ENCODE results near the gene CCDC83. TPM values are rescaled to one million over a fixed set of nuclear protein-coding genes. Genes with fewer than 3 reads are reported as not detected.
"Not testable (repeated sequence)": the region's sequence is repeated elsewhere in the genome, so short reads cannot be mapped to it uniquely, and the experiment has no call there.

Gene CCDC83
- total RNA-seq, 4 donors from 2014 or later, result 0.21 TPM; not detected in 3

- H3K4me1 ChIP-seq, result no peaks in the 10 kb centered on the region
Observed at GRCh38 chr11:85918910-85919794, 64.0 kb downstream of the CCDC83 start.

DNA sequence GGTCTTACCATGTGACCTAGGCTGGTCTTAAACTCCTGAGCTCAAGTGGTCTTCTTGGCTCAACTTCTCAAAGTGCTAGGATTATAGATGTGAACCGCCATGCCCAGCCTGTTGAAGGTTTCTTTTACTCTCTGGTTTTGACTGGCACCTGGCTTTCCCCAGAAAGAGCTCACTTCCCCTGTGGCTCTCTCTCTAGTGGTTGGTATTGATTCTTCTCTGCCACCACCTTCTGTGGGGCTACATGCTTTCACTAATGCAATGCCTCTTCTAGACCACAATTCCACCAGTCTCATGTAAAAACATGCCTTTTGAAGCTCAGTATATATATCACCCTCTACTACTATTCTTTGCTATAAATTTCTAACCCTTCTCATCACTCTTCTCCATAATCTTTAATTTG lies 67.2 kb downstream of the CCDC83 start:
- intact Hi-C loops (cut with DNase I; ENCODE audit: low total_unique reads), result no loop called here
- no peaks in the 10 kb centered on the region for H3K4me1 ChIP-seq
- H3K36me3 ChIP-seq, result no peaks in the 10 kb centered on the region
- no peak for DNase-seq
- H3K4me3 ChIP-seq, result no peak overlapping the region
- TF ChIP-seq POLR2A (IDR thresholded peaks at IDR 0.05), result no peak
- TF ChIP-seq, protein P1, sequence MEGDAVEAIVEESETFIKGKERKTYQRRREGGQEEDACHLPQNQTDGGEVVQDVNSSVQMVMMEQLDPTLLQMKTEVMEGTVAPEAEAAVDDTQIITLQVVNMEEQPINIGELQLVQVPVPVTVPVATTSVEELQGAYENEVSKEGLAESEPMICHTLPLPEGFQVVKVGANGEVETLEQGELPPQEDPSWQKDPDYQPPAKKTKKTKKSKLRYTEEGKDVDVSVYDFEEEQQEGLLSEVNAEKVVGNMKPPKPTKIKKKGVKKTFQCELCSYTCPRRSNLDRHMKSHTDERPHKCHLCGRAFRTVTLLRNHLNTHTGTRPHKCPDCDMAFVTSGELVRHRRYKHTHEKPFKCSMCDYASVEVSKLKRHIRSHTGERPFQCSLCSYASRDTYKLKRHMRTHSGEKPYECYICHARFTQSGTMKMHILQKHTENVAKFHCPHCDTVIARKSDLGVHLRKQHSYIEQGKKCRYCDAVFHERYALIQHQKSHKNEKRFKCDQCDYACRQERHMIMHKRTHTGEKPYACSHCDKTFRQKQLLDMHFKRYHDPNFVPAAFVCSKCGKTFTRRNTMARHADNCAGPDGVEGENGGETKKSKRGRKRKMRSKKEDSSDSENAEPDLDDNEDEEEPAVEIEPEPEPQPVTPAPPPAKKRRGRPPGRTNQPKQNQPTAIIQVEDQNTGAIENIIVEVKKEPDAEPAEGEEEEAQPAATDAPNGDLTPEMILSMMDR (IDR thresholded peaks at IDR 0.05), result no peak
- no peaks in the 10 kb centered on the region for H3K27me3 ChIP-seq
- no peak overlapping the region for H3K27ac ChIP-seq
- H3K9me3 ChIP-seq, result no peaks in the 10 kb centered on the region

More at GRCh38 chr11:85918910-85919794, 64.0 kb downstream of the CCDC83 start:
- no peaks in the 10 kb centered on the region for H3K27me3 ChIP-seq
- TF ChIP-seq, protein P1 (IDR thresholded peaks at IDR 0.05), result no peak
- TF ChIP-seq POLR2A (IDR thresholded peaks at IDR 0.05), result no peak
- DNase-seq, result no peak
- intact Hi-C loops (cut with DNase I; ENCODE audit: low total_unique reads), result no loop called here
- H3K4me3 ChIP-seq, result no peak overlapping the region
- no peak overlapping the region for H3K27ac ChIP-seq
- no peaks in the 10 kb centered on the region for H3K36me3 ChIP-seq
- H3K9me3 ChIP-seq, result no peaks in the 10 kb centered on the region

GRCh38 chr11:85923455-85923854 lies 68.3 kb downstream of the CCDC83 start:
- TF ChIP-seq, protein P1 (IDR thresholded peaks at IDR 0.05), result no peak
- TF ChIP-seq POLR2A (IDR thresholded peaks at IDR 0.05), result no peak
- no peak overlapping the region for H3K27ac ChIP-seq
- no peaks in the 10 kb centered on the region for H3K36me3 ChIP-seq
- no peak overlapping the region for H3K4me3 ChIP-seq
- H3K4me1 ChIP-seq, result no peaks in the 10 kb centered on the region
- no peaks in the 10 kb centered on the region for H3K27me3 ChIP-seq
- no peaks in the 10 kb centered on the region for H3K9me3 ChIP-seq
- no peak for DNase-seq
- intact Hi-C loops (cut with DNase I; ENCODE audit: low total_unique reads), result no loop called here

DNA sequence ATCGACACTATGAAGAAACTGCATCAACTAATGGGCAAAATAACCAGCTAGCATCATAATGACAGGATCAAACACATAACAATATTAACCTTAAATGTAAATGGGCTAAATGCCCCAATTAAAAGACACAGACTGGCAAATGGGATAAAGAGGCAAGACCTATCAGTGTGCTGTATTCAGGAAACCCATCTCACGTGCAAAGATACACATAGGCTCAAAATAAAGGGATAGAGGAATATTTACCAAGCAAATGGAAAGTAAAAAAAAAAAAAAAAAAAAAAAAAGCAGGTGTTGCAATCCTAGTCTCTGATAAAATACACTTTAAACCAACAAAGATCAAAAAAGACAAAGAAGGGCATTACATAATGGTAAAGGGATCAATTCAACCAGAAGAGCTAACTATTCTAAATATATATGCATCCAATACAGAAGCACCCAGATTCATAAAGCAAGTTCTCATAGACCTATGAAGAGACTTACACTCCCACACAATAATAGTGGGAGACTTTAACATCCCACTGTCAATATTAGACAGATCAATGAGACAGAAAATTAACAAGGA lies 71.6 kb downstream of the CCDC83 start:
- intact Hi-C loops (cut with DNase I; ENCODE audit: low total_unique reads); DNase-seq; H3K4me3 ChIP-seq; H3K4me1 ChIP-seq; H3K27me3 ChIP-seq; H3K36me3 ChIP-seq; H3K27ac ChIP-seq; H3K9me3 ChIP-seq: not testable (repeated sequence)

DNA sequence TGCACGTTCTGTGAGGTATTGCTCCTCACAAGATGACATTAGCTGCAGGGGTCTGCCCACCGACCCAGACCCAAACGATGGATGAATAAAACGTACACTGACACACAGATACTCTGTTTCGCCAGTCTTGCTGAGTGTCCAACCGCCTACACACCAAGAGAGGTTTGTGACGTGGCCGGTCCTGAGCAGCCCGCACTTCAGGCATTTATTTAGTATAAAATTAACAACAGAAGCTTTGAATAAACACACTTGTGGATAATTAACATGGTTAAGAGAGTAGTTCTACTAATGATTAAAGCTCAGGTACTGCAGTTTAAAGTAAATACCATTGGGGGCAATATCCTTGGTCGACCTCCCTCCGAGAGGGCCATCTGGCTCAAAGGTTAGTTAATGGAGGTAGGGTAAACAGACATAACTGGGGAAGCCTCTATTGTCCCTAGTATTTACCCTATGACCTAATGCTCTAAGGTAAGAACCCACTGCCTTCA lies 75.7 kb downstream of the CCDC83 start:
- Histone ChIP-seq H3K27me3 (no peaks in the 10 kb centered on the region), H3K27ac (no peak overlapping the region), H3K36me3 (no peaks in the 10 kb centered on the region), H3K4me1 (no peaks in the 10 kb centered on the region), H3K4me3 (no peak overlapping the region), H3K9me3 (no peaks in the 10 kb centered on the region)
- intact Hi-C loops (cut with DNase I; ENCODE audit: low total_unique reads), result no loop called here
- no peak for DNase-seq
- TF ChIP-seq, protein P1 (IDR thresholded peaks at IDR 0.05), result no peak
- TF ChIP-seq POLR2A (IDR thresholded peaks at IDR 0.05), result no peak

All from uterus (tissue), 4 donors.